ENCODE measurements around the gene MAGI3.

- TF ChIP-seq CTCF (IDR thresholded peaks at IDR 0.05): no peak
- TF ChIP-seq POLR2A (IDR thresholded peaks at IDR 0.05): no peak
Observed at GRCh38 chr1:113490384-113490783, 100.1 kb downstream of the MAGI3 start.
